Gastrocnemius medialis (tissue), 4 donors: ENCODE results near the gene RBM14.

Experiments
- POLR2A ChIP-seq, 2 donors: fragments of 450-650 bp; IDR thresholded peaks; one replicate each; pipeline ENCODE4 v1.6.1; 2017; ENCODE audit warnings: antibody characterized with exemption in 2 of 2, mild to moderate bottlenecking in 2 of 2, moderate library complexity in 2 of 2
- TF ChIP-seq, protein P1 (sequence below), 5 experiments: fragments of 450-650 bp in 3 of 5; fragments of 200-600 bp in 2 of 5; sonication (generic) in 2 of 5; IDR thresholded peaks in 4 of 5; conservative IDR thresholded peaks in 1 of 5; 1 replicate in 4 of 5; 2 replicates in 1 of 5; pipeline ENCODE4 v1.5.1; 2016 to 2019; ENCODE audit warnings: antibody characterized with exemption in 5 of 5, mild to moderate bottlenecking in 3 of 5, moderate library complexity in 3 of 5

DNA sequence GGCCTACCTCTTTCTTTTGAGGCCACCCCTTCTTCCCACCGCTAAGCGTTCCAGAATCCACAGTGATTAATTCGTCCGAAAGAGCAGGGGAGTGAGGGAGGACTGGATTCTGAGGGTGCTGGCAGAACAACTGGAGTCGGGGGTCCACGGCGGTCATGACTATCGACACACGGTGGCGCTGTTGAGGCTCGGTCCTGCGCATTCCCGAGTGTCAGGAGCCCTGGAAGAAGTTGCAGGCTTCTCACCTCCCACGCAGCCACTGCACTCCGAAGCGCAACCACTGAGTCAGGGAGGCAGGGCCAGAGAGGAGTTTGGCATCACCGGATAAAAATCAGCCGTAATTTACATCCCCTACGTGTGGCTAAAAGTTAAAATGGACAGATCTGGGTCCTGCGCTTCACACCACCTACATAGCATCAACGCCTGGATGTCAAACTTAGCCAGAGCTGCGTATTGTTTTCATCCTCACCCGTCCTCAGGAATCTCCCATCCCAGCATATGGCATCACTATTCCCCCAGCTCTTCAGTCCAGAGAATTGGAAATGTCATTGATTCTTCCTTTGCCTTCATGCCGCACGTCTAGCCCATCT is 37.3 kb upstream of the RBM14 start:
- TF ChIP-seq, protein P1, sequence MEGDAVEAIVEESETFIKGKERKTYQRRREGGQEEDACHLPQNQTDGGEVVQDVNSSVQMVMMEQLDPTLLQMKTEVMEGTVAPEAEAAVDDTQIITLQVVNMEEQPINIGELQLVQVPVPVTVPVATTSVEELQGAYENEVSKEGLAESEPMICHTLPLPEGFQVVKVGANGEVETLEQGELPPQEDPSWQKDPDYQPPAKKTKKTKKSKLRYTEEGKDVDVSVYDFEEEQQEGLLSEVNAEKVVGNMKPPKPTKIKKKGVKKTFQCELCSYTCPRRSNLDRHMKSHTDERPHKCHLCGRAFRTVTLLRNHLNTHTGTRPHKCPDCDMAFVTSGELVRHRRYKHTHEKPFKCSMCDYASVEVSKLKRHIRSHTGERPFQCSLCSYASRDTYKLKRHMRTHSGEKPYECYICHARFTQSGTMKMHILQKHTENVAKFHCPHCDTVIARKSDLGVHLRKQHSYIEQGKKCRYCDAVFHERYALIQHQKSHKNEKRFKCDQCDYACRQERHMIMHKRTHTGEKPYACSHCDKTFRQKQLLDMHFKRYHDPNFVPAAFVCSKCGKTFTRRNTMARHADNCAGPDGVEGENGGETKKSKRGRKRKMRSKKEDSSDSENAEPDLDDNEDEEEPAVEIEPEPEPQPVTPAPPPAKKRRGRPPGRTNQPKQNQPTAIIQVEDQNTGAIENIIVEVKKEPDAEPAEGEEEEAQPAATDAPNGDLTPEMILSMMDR (IDR thresholded peaks at IDR 0.05 in 4 of 5, conservative IDR thresholded peaks at IDR 0.05 in 1 of 5) = peak; percentile 77 to 85 (median 83)
- no peak for TF ChIP-seq POLR2A (IDR thresholded peaks at IDR 0.05)
